ENCODE measurements around the gene UHRF1. TPM values are rescaled to one million over a fixed set of nuclear protein-coding genes. Genes with fewer than 3 reads are reported as not detected.
"Not testable (repeated sequence)": the region's sequence is repeated elsewhere in the genome, so short reads cannot be mapped to it uniquely, and the experiment has no call there.

Gene UHRF1
- total and polyA plus RNA-seq, 7 donors, result 0.17 to 1.9 (median 0.32) TPM

GRCh38 chr19:4971424-4971793, 62.1 kb downstream of the UHRF1 start:
- DNase-seq (no peak), ATAC-seq (no peak)
- H3K4me3 ChIP-seq, result peak overlapping the region; percentile 73
- no peaks in the 10 kb centered on the region for H3K27me3 ChIP-seq (ENCODE audit: insufficient read depth in 3 of 3, low read length in 2 of 3)
- no peak for TF ChIP-seq CTCF (IDR thresholded peaks at IDR 0.05)
- WGBS, 3 donors, result 31 to 36% (median 34%) methylated on average over 10 of the region's 10 CpGs
- intact Hi-C loops (cut with DNase I), result loop anchor here in 1 of 2 donors (10.0 kb wide), 1 partner anchor 53 kb away; no protein-coding TSS in a partner anchor
- H3K27ac ChIP-seq, result peak overlapping the region; percentile 71
- H3K4me1 ChIP-seq, result peaks cover 56% of the 10 kb centered on the region
- H3K9me3 ChIP-seq, result no peaks in the 10 kb centered on the region
- H3K36me3 ChIP-seq (ENCODE audit: insufficient read depth in 1 of 2, low read depth in 1 of 2), result no peaks in the 10 kb centered on the region

- H3K9me3 ChIP-seq, result no peaks in the 10 kb centered on the region
- ATAC-seq, result no peak
- no peak for DNase-seq
- H3K27me3 ChIP-seq (ENCODE audit: insufficient read depth in 3 of 3, low read length in 2 of 3), result no peaks in the 10 kb centered on the region
- peaks cover 62% of the 10 kb centered on the region for H3K4me1 ChIP-seq
- 86 to 89% (median 87%) methylated on average over 15 to 19 of the region's 19 CpGs for WGBS, 3 donors
- peak overlapping the region; percentile 71 for H3K27ac ChIP-seq
- H3K4me3 ChIP-seq, result no peak overlapping the region
- intact Hi-C loops (cut with DNase I), result loop anchor here in 1 of 2 donors (10.0 kb wide), 1 partner anchor 53 kb away; no protein-coding TSS in a partner anchor
- no peak for TF ChIP-seq CTCF (IDR thresholded peaks at IDR 0.05)
- no peaks in the 10 kb centered on the region for H3K36me3 ChIP-seq (ENCODE audit: insufficient read depth in 1 of 2, low read depth in 1 of 2)
Observed at GRCh38 chr19:4971816-4972495, 62.7 kb downstream of the UHRF1 start.

- Histone ChIP-seq H3K4me1 (peaks cover 69% of the 10 kb centered on the region), H3K36me3 (ENCODE audit: insufficient read depth in 1 of 2, low read depth in 1 of 2) (no peaks in the 10 kb centered on the region), H3K4me3 (no peak overlapping the region), H3K27ac (peak overlapping the region; percentile 25), H3K27me3 (ENCODE audit: insufficient read depth in 3 of 3, low read length in 2 of 3) (no peaks in the 10 kb centered on the region), H3K9me3 (no peaks in the 10 kb centered on the region)
- ATAC-seq, result no peak
- TF ChIP-seq CTCF (IDR thresholded peaks at IDR 0.05), result no peak
- intact Hi-C loops (cut with DNase I), result loop anchor here in 1 of 2 donors (10.0 kb wide), 1 partner anchor 52 kb away; no protein-coding TSS in a partner anchor
- 63 to 80% (median 74%) methylated on average over 12 of the region's 12 CpGs for WGBS, 3 donors
- DNase-seq, result peak in 1 of 2 donors; percentile 19
Observed at GRCh38 chr19:4972509-4973230, 63.4 kb downstream of the UHRF1 start.

GRCh38 chr19:4974880-4975469, 65.7 kb downstream of the UHRF1 start:
- ATAC-seq (no peak), DNase-seq (no peak)
- Histone ChIP-seq H3K27ac (peak overlapping the region; percentile 83), H3K27me3 (ENCODE audit: insufficient read depth in 3 of 3, low read length in 2 of 3) (no peaks in the 10 kb centered on the region), H3K36me3 (ENCODE audit: insufficient read depth in 1 of 2, low read depth in 1 of 2) (no peaks in the 10 kb centered on the region), H3K4me1 (peaks cover 83% of the 10 kb centered on the region), H3K9me3 (no peaks in the 10 kb centered on the region), H3K4me3 (no peak overlapping the region)
- intact Hi-C loops (cut with DNase I), result loop anchor here (5.0 to 10.0 kb wide), 2 partner anchors 50 to 57 kb away; no protein-coding TSS in a partner anchor
- 75 to 77% (median 76%) methylated on average over 14 of the region's 14 CpGs for WGBS, 3 donors
- no peak for TF ChIP-seq CTCF (IDR thresholded peaks at IDR 0.05)

GRCh38 chr19:4975601-4976000, 66.3 kb downstream of the UHRF1 start:
- DNase-seq; H3K27me3 ChIP-seq (ENCODE audit: insufficient read depth in 3 of 3, low read length in 2 of 3); H3K4me3 ChIP-seq; ATAC-seq; H3K9me3 ChIP-seq; H3K36me3 ChIP-seq (ENCODE audit: insufficient read depth in 1 of 2, low read depth in 1 of 2): not testable (repeated sequence)
- Histone ChIP-seq H3K4me1 (peaks cover 79% of the 10 kb centered on the region), H3K27ac (peak overlapping the region; percentile 83)
- 64 to 89% (median 68%) methylated on average over 13 of the region's 13 CpGs for WGBS, 3 donors
- intact Hi-C loops (cut with DNase I), result loop anchor here (5.0 to 10.0 kb wide), 2 partner anchors 49 to 57 kb away; no protein-coding TSS in a partner anchor
